T-helper 17 cell (primary cell): ENCODE results near the gene DLK1. TPM values are rescaled to one million over a fixed set of nuclear protein-coding genes. Genes with fewer than 3 reads are reported as not detected.

ENCODE experiments used
- ATAC-seq: fragments of 150-1000 bp; cut with Tn5 transposase; 2 replicates; pipeline ENCODE4 v1.10.0; 2021; ENCODE audit warnings: mild to moderate bottlenecking, moderate library complexity
- DNase-seq, 3 donors: peaks; one replicate each; pipeline versions ENCODE4 v3.0.0 to v3.0.0-alpha.2; 2020 to 2021
- H3K9me3 ChIP-seq: one replicate; pipeline ENCODE4 v1.7.0; 2013; ENCODE audit warnings: low read length, mild to moderate bottlenecking; ENCODE audit not compliant: control insufficient read depth, poor library complexity, severe bottlenecking
- H3K27ac Mint-ChIP-seq: one replicate; pipeline ENCODE4 v1.8.0; 2022; ENCODE audit warnings: mild to moderate bottlenecking, moderate library complexity, mixed read lengths
- H3K27me3 Mint-ChIP-seq: one replicate; pipeline ENCODE4 v1.8.0; 2022; ENCODE audit warnings: mixed read lengths
- H3K36me3 Mint-ChIP-seq: one replicate; pipeline ENCODE4 v1.8.0; 2022; ENCODE audit warnings: low read depth, mixed read lengths
- H3K4me1 Mint-ChIP-seq: one replicate; pipeline ENCODE4 v1.8.0; 2022; ENCODE audit warnings: mild to moderate bottlenecking, mixed read lengths
- H3K4me3 Mint-ChIP-seq: one replicate; pipeline ENCODE4 v1.8.0; 2022; ENCODE audit warnings: mild to moderate bottlenecking, moderate library complexity, mixed read lengths
- total RNA-seq, 4 donors: library from RNA in 2 of 4; stranded (reverse) in 2 of 4; gene quantifications; one replicate each; pipeline ENCODE4 v1.2.3 and lab custom pipeline; 2022 to 2026

Gene DLK1
- total RNA-seq, 2 donors from 2014 or later: 0.91 TPM; not detected in 1

DNA sequence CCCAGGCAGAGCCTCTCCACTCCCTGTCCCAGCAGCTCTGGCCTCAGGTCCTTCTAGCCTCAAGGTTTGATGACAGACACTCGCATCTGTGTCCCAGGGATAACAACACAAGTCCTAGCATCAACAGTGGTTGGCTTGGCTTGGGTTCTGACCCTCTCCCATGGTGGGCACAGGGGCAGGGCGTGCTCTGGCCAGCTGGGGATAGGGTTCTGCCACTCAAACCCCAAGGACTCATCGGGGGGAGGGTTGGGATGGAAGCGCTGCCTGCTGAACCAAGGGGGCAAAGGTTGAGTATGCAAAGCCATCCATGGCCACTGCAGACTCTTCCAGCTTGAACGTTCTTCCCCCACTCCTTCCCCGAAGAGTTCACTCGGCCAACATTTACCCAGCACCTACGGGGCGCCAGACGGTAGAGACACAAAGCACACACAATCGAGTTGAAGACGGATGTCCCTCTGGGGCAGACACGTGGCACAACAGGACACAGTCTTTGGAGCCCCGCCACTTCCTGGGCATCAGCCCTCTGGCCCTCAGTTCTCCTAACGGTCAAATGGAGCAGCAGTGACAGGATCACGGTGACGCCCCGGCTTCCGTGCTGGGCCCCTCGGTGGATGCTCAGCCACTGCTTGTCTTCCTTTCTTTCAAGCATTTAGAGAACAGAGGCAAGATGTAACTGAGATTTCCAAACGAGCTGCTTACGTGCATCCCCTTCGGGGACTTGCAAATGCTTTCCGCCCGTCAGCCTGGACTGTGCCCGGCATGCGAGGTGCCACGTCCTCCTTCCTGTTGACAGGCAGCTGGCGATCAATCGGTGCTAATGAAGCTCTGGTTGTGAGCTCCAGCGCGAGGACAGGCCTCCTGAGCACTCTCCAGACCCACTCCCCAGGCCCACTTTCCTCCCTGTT lies 42.6 kb downstream of the DLK1 start:
- peaks cover 2% of the 10 kb centered on the region for H3K36me3 Mint-ChIP-seq
- H3K9me3 ChIP-seq: no peaks in the 10 kb centered on the region
- H3K4me3 Mint-ChIP-seq: no peak overlapping the region
- H3K4me1 Mint-ChIP-seq: no peaks in the 10 kb centered on the region
- no peak overlapping the region for H3K27ac Mint-ChIP-seq
- DNase-seq: no peak
- no peak for ATAC-seq
- H3K27me3 Mint-ChIP-seq: peaks cover 56% of the 10 kb centered on the region

DNA sequence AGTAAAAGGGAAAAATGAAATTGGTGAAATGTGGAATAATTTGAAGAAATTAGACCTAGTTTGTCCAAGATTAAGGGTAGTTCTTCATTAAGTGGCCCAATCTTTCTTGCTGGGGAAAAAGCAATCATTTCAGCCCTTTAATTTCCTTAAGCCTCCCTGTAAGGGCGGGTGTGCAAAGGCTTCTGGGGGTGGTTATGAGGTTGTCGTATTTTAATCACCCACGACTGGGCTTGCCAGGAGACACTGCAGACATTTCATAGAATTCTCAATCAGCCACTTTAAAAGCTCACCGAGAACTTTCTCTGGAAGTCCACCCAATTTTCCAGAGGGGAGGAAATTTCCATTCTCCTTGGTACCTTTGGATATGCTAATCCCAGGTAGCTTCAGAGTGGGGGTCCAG lies 43.4 kb downstream of the DLK1 start:
- ATAC-seq (no peak), DNase-seq (no peak)
- no peaks in the 10 kb centered on the region for H3K9me3 ChIP-seq
- Mint-ChIP-seq H3K36me3 (peaks cover 2% of the 10 kb centered on the region), H3K4me1 (no peaks in the 10 kb centered on the region), H3K4me3 (no peak overlapping the region), H3K27ac (no peak overlapping the region), H3K27me3 (peaks cover 53% of the 10 kb centered on the region)

DNA sequence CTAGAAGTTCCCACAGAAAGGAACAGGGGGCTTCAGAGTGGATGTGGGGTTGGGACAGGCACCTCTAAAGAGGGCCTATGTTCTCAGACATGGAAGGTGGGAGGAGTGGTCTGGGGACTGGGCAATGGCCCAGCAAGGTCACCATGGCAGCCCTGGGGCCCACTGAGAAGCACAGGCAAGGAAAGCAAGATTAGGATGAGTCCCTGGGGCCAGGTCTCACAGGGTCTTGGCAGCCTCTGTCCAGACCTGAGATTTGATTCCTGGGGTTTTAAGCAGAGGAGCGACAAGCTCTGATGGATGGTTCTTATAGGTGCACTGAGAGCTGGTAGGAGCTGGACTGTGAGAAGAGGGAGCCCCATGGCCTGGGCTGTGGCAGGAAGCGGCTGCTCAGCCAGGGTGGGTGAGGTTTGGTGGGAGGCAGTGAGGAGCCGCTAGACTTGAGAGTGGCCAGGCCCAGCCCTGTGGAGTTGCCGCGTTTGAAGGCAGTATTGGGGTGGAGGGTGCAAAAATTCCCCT lies 44.0 kb downstream of the DLK1 start:
- H3K27ac Mint-ChIP-seq: no peak overlapping the region
- no peaks in the 10 kb centered on the region for H3K9me3 ChIP-seq
- DNase-seq (no peak), ATAC-seq (no peak)
- no peak overlapping the region for H3K4me3 Mint-ChIP-seq
- peaks cover 48% of the 10 kb centered on the region for H3K27me3 Mint-ChIP-seq
- H3K36me3 Mint-ChIP-seq: peaks cover 2% of the 10 kb centered on the region
- H3K4me1 Mint-ChIP-seq: no peaks in the 10 kb centered on the region

DNA sequence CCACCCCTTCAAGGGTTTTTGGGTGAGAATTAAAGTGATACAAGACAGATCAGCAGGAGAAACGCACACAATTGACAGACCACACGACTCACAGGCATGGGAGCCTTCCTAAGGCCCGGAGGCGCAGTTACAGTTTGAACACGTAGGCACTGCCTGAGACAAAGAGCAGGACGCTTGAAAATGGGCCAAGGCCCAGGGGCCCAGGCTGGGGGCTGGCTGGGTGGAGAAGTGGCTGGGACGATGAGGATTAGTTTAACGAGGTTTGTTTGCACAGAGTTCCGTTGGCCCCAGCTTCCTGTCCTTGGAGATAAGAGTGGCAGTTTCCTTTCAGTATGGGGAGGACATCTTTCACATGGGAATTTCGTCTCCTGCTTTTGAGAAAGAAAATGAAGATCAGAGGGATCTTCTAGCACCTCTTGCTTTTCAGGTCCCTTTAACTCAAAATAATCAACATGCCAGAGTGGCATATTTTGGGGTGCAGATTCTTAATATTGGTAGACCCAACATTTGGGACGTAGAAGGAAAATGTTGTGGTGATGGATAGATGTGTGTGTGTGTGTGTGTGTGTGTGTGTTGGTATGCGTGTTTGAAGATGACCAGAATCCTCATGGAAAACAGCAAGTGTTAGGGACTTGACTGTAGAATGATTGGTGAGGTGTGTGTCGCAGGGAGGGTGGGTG lies 44.6 kb downstream of the DLK1 start:
- no peaks in the 10 kb centered on the region for H3K9me3 ChIP-seq
- Mint-ChIP-seq H3K36me3 (peaks cover 2% of the 10 kb centered on the region), H3K4me3 (no peak overlapping the region), H3K27me3 (peaks cover 45% of the 10 kb centered on the region), H3K4me1 (no peaks in the 10 kb centered on the region), H3K27ac (no peak overlapping the region)
- ATAC-seq: no peak
- DNase-seq: no peak

DNA sequence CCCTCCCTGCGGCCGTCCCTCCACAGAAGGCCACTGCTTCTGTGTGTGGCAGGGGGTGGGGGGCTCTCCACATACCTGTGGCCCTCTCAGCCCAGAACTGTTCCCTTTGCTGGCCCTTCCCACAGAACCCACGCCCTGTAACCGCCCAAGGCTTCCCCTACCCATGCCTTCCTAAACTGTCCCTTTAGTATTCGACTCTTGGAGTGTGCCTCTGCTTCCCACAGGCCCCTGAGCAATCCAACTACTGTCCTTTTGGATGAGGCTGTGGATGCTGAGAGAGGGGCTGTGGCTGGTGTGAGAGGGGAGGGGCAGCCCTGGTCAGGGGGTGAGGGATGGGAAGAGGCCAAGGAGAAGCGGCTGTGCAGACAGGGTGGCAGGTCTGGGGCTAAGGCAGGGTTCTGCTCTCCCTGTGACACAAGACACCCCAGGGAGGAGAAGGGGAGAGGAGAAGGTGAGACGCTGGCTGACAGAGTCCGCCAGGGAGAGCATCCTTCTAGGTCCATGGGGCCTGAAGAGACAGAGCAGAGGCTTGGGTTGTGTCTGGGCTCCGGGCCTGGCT lies 46.0 kb downstream of the DLK1 start:
- ATAC-seq (no peak), DNase-seq (no peak)
- Mint-ChIP-seq H3K27ac (no peak overlapping the region), H3K27me3 (peaks cover 41% of the 10 kb centered on the region), H3K4me1 (no peaks in the 10 kb centered on the region), H3K4me3 (no peak overlapping the region), H3K36me3 (peaks cover 2% of the 10 kb centered on the region)
- H3K9me3 ChIP-seq: no peaks in the 10 kb centered on the region

DNA sequence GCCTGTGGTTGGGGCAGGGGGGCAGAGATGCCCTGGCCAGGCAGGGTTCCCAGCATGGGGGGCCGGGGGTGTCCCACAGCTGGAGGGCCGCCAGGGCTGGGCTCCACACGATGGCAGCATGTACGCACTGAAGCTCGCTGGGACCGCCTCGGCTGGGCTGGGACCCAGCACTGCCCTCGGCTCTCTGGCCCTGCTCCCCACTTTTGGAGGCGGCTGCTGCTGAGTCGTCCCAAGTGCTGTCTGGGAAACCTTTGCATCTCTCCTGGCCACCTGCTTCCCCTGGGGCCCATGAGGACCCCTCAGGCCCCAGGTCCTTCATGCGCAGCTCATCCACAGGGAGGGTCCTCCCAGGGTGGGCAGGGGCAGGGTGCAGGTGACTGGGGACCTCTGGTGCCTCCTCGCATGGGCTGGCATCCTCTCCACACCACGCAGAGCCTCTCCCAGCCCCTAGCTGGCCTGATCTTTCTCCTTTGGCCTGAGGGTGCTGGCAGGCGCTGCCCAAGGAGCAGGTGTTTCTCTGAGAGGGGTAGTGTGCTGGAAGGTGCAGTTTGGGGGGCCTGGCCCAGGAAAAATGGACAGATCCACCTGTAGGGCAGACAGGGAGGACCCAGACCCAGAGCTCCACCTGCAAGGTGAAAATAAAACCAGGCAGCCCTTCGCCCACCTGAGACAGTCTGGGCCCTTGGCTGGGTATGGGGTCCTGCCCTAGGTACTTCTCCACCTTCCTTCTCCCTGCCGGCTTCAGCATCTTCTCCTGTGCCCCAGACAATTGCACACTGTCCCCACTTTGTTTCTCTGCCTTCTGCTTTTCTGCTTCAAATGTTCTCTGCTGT lies 46.9 kb downstream of the DLK1 start:
- Mint-ChIP-seq H3K27ac (no peak overlapping the region), H3K36me3 (peaks cover 2% of the 10 kb centered on the region), H3K4me3 (no peak overlapping the region), H3K27me3 (peaks cover 40% of the 10 kb centered on the region), H3K4me1 (no peaks in the 10 kb centered on the region)
- DNase-seq (no peak), ATAC-seq (no peak)
- no peaks in the 10 kb centered on the region for H3K9me3 ChIP-seq

DNA sequence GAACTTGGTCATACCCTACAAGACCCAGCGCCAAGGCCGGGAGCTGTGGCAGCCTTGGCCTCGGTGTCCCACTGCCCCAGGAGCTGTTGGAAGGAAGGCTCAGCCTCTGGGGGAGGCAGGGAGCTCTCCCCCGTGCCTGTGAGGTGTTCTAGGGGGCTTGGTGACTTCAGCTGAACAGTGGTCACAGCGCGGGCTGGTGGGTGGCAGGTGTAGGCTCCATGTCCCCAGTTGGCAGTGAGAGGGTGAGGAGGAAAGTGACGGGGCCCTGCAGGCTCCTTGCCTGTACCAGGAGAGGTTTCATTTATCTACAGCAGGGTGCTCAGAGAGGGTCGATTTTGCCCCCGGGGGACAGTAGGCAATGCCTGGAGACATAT lies 47.5 kb downstream of the DLK1 start:
- no peak overlapping the region for H3K4me3 Mint-ChIP-seq
- ATAC-seq (no peak), DNase-seq (no peak)
- H3K36me3 Mint-ChIP-seq: peaks cover 2% of the 10 kb centered on the region
- no peaks in the 10 kb centered on the region for H3K9me3 ChIP-seq
- H3K27me3 Mint-ChIP-seq: peaks cover 36% of the 10 kb centered on the region
- no peak overlapping the region for H3K27ac Mint-ChIP-seq
- no peaks in the 10 kb centered on the region for H3K4me1 Mint-ChIP-seq

DNA sequence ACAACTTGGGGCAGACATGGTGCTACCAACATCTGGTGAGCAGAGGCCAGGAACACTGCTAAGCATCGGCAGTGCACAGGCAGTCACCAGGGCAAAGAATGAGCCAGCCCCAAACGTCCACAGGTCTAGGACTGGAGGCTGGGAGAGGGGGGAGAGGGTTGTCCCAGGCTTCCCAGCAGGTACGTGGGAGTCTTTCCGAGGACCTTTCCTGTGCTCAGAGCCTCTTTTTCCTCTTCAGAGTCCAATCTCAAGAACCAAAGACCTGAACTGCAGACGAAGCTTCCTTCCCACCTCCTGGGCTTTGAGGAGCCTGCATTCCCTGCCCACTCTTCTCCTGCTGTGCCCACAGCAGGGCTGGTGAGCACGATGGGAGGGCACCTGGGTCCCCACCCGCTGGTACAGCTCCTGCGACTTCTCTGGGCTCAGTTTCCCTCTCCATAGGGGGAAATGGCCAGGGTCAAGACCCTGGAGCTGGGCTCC lies 48.7 kb downstream of the DLK1 start:
- no peaks in the 10 kb centered on the region for H3K9me3 ChIP-seq
- Mint-ChIP-seq H3K27ac (no peak overlapping the region), H3K27me3 (peaks cover 30% of the 10 kb centered on the region), H3K4me1 (no peaks in the 10 kb centered on the region), H3K36me3 (no peaks in the 10 kb centered on the region), H3K4me3 (no peak overlapping the region)
- ATAC-seq (no peak), DNase-seq (no peak)

DNA sequence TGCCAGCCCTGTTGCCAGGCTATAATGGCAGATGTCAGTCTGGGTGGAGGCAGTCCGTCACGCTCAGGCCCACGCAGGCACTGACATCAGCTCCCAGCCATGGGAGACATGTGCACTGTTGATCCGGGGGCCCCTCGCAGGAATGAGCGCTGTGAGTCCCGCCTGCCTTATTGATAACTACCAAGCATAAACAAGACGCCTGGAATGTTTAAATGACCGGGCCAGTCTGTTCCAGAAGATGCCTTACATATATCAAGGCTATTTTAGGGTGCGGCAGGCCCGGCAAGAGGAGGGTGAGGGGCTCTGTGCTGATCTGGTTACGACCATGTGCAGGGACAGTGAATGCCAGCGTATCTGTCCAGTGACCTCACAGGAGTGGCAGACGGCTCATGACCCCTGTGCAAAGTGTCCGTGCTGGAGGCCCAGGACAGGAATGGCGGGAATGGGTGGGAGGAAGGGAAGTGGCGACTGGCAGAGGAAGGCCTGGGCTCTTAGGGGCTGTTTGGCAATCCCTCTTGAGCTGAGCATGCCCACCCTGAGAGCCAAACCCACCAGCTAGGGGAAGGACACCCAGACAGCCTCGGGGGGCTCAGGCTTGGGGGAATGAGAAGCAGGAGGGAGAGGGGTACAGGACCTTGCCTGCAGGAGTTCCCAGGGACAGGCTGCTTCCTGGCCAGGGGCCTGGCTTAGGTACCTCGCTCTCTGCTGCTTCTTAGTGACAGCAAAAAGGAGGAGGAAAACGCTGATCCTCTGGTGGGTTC lies 49.3 kb downstream of the DLK1 start:
- no peaks in the 10 kb centered on the region for H3K4me1 Mint-ChIP-seq
- no peak overlapping the region for H3K27ac Mint-ChIP-seq
- no peak overlapping the region for H3K4me3 Mint-ChIP-seq
- no peaks in the 10 kb centered on the region for H3K9me3 ChIP-seq
- DNase-seq: no peak
- H3K27me3 Mint-ChIP-seq: peaks cover 36% of the 10 kb centered on the region
- no peak for ATAC-seq
- no peaks in the 10 kb centered on the region for H3K36me3 Mint-ChIP-seq

DNA sequence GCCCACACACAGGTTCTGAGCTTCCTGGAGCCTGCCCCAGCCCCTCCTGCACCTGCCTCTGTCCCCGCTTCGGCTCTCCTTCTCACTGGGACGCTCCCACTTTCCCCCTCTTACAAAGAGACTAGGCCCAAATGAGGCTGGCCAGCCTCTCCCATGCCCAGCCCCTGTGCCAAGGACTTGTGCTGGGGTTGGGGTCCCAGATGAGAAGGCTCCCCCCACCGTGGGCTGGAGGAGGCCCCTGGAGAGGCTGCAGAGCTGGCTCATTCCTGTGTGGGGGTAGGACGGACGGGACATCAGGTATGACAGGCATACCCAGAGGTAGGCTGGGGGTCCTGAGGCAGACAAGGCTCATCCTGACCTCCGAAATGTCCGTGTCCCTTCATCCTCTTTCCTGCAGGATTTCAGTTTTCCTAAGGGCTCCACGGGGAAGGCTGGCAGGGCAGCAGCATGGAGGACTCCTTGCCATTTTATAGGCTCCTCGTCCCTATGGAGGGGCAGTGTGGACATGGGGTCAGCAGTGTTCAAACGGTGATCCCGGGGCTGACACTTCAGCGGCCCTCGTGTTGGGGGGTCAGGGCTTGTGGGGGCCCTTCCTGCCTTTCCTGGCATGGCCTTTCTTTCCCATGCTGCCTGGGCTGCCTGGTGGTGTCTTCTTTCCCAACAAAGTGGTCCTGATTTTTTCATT lies 50.1 kb downstream of the DLK1 start:
- no peak for DNase-seq
- H3K27ac Mint-ChIP-seq: no peak overlapping the region
- ATAC-seq: no peak
- no peaks in the 10 kb centered on the region for H3K9me3 ChIP-seq
- no peaks in the 10 kb centered on the region for H3K4me1 Mint-ChIP-seq
- H3K4me3 Mint-ChIP-seq: no peak overlapping the region
- no peaks in the 10 kb centered on the region for H3K36me3 Mint-ChIP-seq
- H3K27me3 Mint-ChIP-seq: peaks cover 37% of the 10 kb centered on the region

DNA sequence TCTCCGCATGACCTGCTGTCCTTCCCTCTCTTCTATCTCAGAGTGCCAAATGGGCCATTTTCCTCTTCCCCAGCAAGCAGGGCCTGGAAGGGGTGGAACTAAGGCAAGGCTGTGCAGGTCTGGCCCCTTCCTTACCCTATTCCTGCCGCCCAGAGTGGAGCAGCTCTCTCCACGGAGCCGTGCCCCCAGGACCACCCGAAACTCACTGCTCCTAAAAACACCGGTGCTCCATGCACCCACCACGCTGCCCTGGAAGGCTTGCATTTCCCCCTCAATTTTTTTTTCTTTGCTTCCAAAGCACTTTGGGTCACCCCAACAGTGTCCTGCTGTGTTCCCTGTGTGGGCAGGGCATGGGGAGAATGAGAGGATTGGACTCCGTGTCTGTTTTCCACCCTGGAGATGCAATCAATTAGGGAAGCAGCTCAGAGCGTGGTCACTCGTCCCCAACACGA lies 50.7 kb downstream of the DLK1 start:
- no peak for DNase-seq
- no peak overlapping the region for H3K27ac Mint-ChIP-seq
- no peaks in the 10 kb centered on the region for H3K36me3 Mint-ChIP-seq
- no peaks in the 10 kb centered on the region for H3K9me3 ChIP-seq
- no peaks in the 10 kb centered on the region for H3K4me1 Mint-ChIP-seq
- ATAC-seq: no peak
- peaks cover 40% of the 10 kb centered on the region for H3K27me3 Mint-ChIP-seq
- H3K4me3 Mint-ChIP-seq: no peak overlapping the region
